T-cell (primary cell): Measurements from ENCODE around the gene LPAR5. TPM values are rescaled to one million over a fixed set of nuclear protein-coding genes. Genes with fewer than 3 reads are reported as not detected.

Source experiments
- ATAC-seq, 4 experiments: fragments of 200-7000 bp in 3 of 4; fragments of 150-1000 bp in 1 of 4; cut with Tn5 transposase; replicated peaks in 1 of 4; 1 replicate in 3 of 4; 2 replicates in 1 of 4; pipeline ENCODE4 v1.10.0; 2021; ENCODE audit warnings: moderate library complexity in 3 of 4, mild to moderate bottlenecking in 2 of 4, moderate number of reproducible peaks in 1 of 4
- CTCF ChIA-PET, 2 donors: fragments of 300-600 bp; sonication (Branson Sonifier 250); formaldehyde crosslinking; loops; one replicate each; lab custom pipeline; 2022; ENCODE audit warnings: antibody characterized with exemption in 2 of 2; lab: Charles Lee
- POLR2A ChIA-PET, 2 donors: fragments of 300-600 bp; sonication (Branson Sonifier 250); formaldehyde crosslinking; loops; one replicate each; lab custom pipeline; 2022; ENCODE audit warnings: antibody characterized with exemption in 2 of 2; lab: Charles Lee
- DNase-seq, 35 experiments: peaks; one replicate each; pipeline versions ENCODE4 v3.0.0 to v3.0.0-alpha.2; 2013 to 2023
- H3K27ac ChIP-seq: one replicate; pipeline ENCODE4 v1.5.1; 2013; ENCODE audit warnings: low read length
- H3K27me3 ChIP-seq, 2 experiments: replicated peaks in 1 of 2; 1 replicate in 1 of 2; 2 replicates in 1 of 2; pipeline versions ENCODE4 v1.6.1 to v1.7.0; 2013; ENCODE audit warnings: low read length in 1 of 2, mixed read lengths in 1 of 2; ENCODE audit not compliant: control insufficient read depth in 2 of 2, insufficient read depth in 2 of 2; ENCODE audit errors: extremely low read depth in 1 of 2
- H3K36me3 ChIP-seq, 2 donors: 1 replicate in 1 of 2; 2 replicates in 1 of 2; pipeline versions ENCODE4 v1.6.1 to v1.7.0; 2013; ENCODE audit warnings: low read length in 1 of 2; ENCODE audit not compliant: control insufficient read depth in 2 of 2, insufficient read depth in 1 of 2; ENCODE audit errors: extremely low read depth in 1 of 2
- H3K4me1 ChIP-seq, 2 experiments: 1 replicate in 1 of 2; 2 replicates in 1 of 2; pipeline versions ENCODE4 v1.6.1 to v1.7.0; 2013; ENCODE audit warnings: low read length in 2 of 2, mixed read lengths in 1 of 2; ENCODE audit not compliant: insufficient read depth in 2 of 2, control insufficient read depth in 1 of 2; ENCODE audit errors: extremely low read depth in 1 of 2
- H3K4me3 ChIP-seq, 2 donors: 1 replicate in 1 of 2; 2 replicates in 1 of 2; pipeline versions ENCODE4 v1.5.1 to v1.7.0; 2013; ENCODE audit warnings: mild to moderate bottlenecking in 2 of 2, low read length in 1 of 2, moderate library complexity in 1 of 2; ENCODE audit not compliant: control insufficient read depth in 1 of 2; ENCODE audit errors: extremely low read depth in 1 of 2
- H3K9me3 ChIP-seq: 2 replicates; pipeline ENCODE4 v1.7.0; 2013
- H3K27ac Mint-ChIP-seq, 2 donors: one replicate each; pipeline ENCODE4 v1.8.0; 2020 to 2021; ENCODE audit warnings: mild to moderate bottlenecking in 2 of 2, mixed read lengths in 2 of 2
- H3K27me3 Mint-ChIP-seq, 2 donors: one replicate each; pipeline ENCODE4 v1.8.0; 2021 to 2022; ENCODE audit warnings: mixed read lengths in 2 of 2
- H3K36me3 Mint-ChIP-seq: one replicate; pipeline ENCODE4 v1.8.0; 2021; ENCODE audit warnings: mixed read lengths
- H3K4me1 Mint-ChIP-seq, 3 donors: one replicate each; pipeline ENCODE4 v1.8.0; 2020 to 2022; ENCODE audit warnings: mixed read lengths in 3 of 3, mild to moderate bottlenecking in 1 of 3
- H3K4me3 Mint-ChIP-seq, 3 donors: one replicate each; pipeline ENCODE4 v1.8.0; 2020 to 2022; ENCODE audit warnings: mild to moderate bottlenecking in 3 of 3, mixed read lengths in 3 of 3, moderate library complexity in 3 of 3
- H3K9me3 Mint-ChIP-seq, 3 donors: one replicate each; pipeline ENCODE4 v1.8.0; 2020 to 2022; ENCODE audit warnings: mixed read lengths in 3 of 3
- WGBS: methylation state at CpG from one replicate; pipeline ENCODE4 v1.1.5; 2013; ENCODE audit warnings: missing lambda C conversion rate; ENCODE audit not compliant: insufficient coverage; 5-methylcytosine and 5-hydroxymethylcytosine counted together
- total RNA-seq, 35 experiments: library from RNA in 6 of 35; stranded (reverse) in 6 of 35; fragments of 120-200 nt in 1 of 35; gene quantifications; one replicate each; pipeline versions ENCODE4 v1.2.1 to v1.2.4 and lab custom pipeline; 2013 to 2026

Gene LPAR5
- 10 to 100 TPM in 4 of 5 donors, 1 to 10 TPM in 1; 5.8 to 16.0 (median 14.9) TPM for total RNA-seq
- total RNA-seq (2013), result 9.2 TPM
- total RNA-seq (lab: John Stamatoyannopoulos, UW), result 0.76 to 18.1 (median 5.5) reads per million in 29 experiments

- 68% methylated on average over 14 of the region's 18 CpGs for WGBS
- H3K4me1 Mint-ChIP-seq, result peaks cover 45 to 54% (median 47%) of the 10 kb centered on the region in 3 donors
Observed at GRCh38 chr12:6635856-6636531, at the start of gene LPAR5. Gene LPAR5, minus strand, starts transcription at chr12:6635959. Its CDS starts 14,711 bp downstream, at chr12:6621248.

GRCh38 chr12:6684609-6685008, 48.9 kb upstream of the LPAR5 start:
- WGBS, result 20% methylated on average over 1 of the region's 6 CpGs
- peaks cover 5 to 21% of the 10 kb centered on the region in 2 donors for H3K36me3 ChIP-seq

More at GRCh38 chr12:6635856-6636531, at the start of gene LPAR5:
- Mint-ChIP-seq H3K27ac (peak within 1 kb of the TSS; percentile 84 to 88), H3K9me3 (no peaks in the 10 kb centered on the region), H3K36me3 (no peaks in the 10 kb centered on the region), H3K4me3 (peak within 1 kb of the TSS; percentile 72 to 80 (median 74)), H3K27me3 (no peaks in the 10 kb centered on the region)
- ChIA-PET CTCF (interaction anchor here (1.0 to 1.6 kb wide), 2 partner anchors 13 to 22 kb away, joined by 3 to 5 read pairs; no protein-coding TSS in a partner anchor), POLR2A (interaction anchor here in 1 of 2 donors (0.5 to 0.6 kb wide), 2 partner anchors 17 to 53 kb away, joined by 3 to 5 read pairs; partner anchors contain the start of gene ZNF384)
- Histone ChIP-seq H3K9me3 (no peaks in the 10 kb centered on the region), H3K4me3 (peak within 1 kb of the TSS; percentile 45 to 52), H3K4me1 (peaks cover 29 to 55% of the 10 kb centered on the region in 2 experiments), H3K27ac (peak within 1 kb of the TSS; percentile 74), H3K27me3 (peaks cover 0 to 3% of the 10 kb centered on the region in 2 experiments), H3K36me3 (no peaks in the 10 kb centered on the region)
- DNase-seq, result peak in 5 of 35 experiments; percentile 29 to 49 (median 36)
- peak; percentile 51 to 67 (median 65) for ATAC-seq

GRCh38 chr12:6676962-6677361, 41.2 kb upstream of the LPAR5 start:
- no peaks in the 10 kb centered on the region for H3K27me3 Mint-ChIP-seq
- no peaks in the 10 kb centered on the region for H3K9me3 Mint-ChIP-seq
- H3K4me3 Mint-ChIP-seq, result no peak overlapping the region
- H3K27me3 ChIP-seq, result no peaks in the 10 kb centered on the region
- H3K4me1 Mint-ChIP-seq, result peaks cover 0 to 9% (median 4%) of the 10 kb centered on the region in 3 donors
- no peaks in the 10 kb centered on the region for H3K4me1 ChIP-seq
- no peak overlapping the region for H3K4me3 ChIP-seq
- H3K9me3 ChIP-seq, result no peaks in the 10 kb centered on the region
- ChIA-PET POLR2A (no interaction called here), CTCF (no interaction called here)
- H3K27ac Mint-ChIP-seq, result no peak overlapping the region
- H3K27ac ChIP-seq, result no peak overlapping the region
- DNase-seq (no peak), ATAC-seq (no peak)
- 98% methylated on average over 5 of the region's 5 CpGs for WGBS
- H3K36me3 ChIP-seq, result peaks cover 14 to 86% of the 10 kb centered on the region in 2 donors
- H3K36me3 Mint-ChIP-seq, result peaks cover 72% of the 10 kb centered on the region

More at GRCh38 chr12:6684609-6685008, 48.9 kb upstream of the LPAR5 start:
- Histone ChIP-seq H3K27ac (no peak overlapping the region), H3K4me1 (peaks cover 12 to 25% of the 10 kb centered on the region in 2 experiments), H3K27me3 (no peaks in the 10 kb centered on the region), H3K4me3 (no peak overlapping the region), H3K9me3 (no peaks in the 10 kb centered on the region)
- H3K27ac Mint-ChIP-seq, result peak overlapping the region in 1 of 2 donors; percentile 1
- H3K4me1 Mint-ChIP-seq, result peaks cover 55 to 62% (median 59%) of the 10 kb centered on the region in 3 donors
- POLR2A ChIA-PET, result interaction anchor here in 1 of 2 donors (0.5 kb wide), 2 partner anchors 57 kb away, joined by 3 to 5 read pairs; no protein-coding TSS in a partner anchor
- DNase-seq (peak in 24 of 35 experiments; percentile 10 to 73 (median 32)), ATAC-seq (no peak)
- no peaks in the 10 kb centered on the region for H3K27me3 Mint-ChIP-seq
- H3K9me3 Mint-ChIP-seq, result no peaks in the 10 kb centered on the region
- CTCF ChIA-PET, result interaction anchor here (0.5 to 1.5 kb wide), 9 partner anchors 10 to 144 kb away, joined by 3 to 12 read pairs (median 3); partner anchors contain the start of gene P3H3 (in 1 of the 2)
- peaks cover 15% of the 10 kb centered on the region for H3K36me3 Mint-ChIP-seq
- no peak overlapping the region for H3K4me3 Mint-ChIP-seq

GRCh38 chr12:6672143-6672542, 36.4 kb upstream of the LPAR5 start:
- H3K4me1 ChIP-seq, result no peaks in the 10 kb centered on the region
- Mint-ChIP-seq H3K36me3 (peaks cover 78% of the 10 kb centered on the region), H3K4me1 (no peaks in the 10 kb centered on the region), H3K4me3 (no peak overlapping the region), H3K27ac (no peak overlapping the region), H3K9me3 (no peaks in the 10 kb centered on the region), H3K27me3 (no peaks in the 10 kb centered on the region)
- POLR2A ChIA-PET, result interaction anchor here in 1 of 2 donors (0.5 kb wide), 1 partner anchor 109 kb away, joined by 4 read pairs; no protein-coding TSS in a partner anchor
- no peak overlapping the region for H3K4me3 ChIP-seq
- peaks cover 27 to 97% of the 10 kb centered on the region in 2 donors for H3K36me3 ChIP-seq
- DNase-seq (no peak), ATAC-seq (no peak)
- WGBS, result 93% methylated on average over 7 of the region's 18 CpGs
- H3K9me3 ChIP-seq, result no peaks in the 10 kb centered on the region
- no peak overlapping the region for H3K27ac ChIP-seq
- CTCF ChIA-PET, result no interaction called here
- no peaks in the 10 kb centered on the region for H3K27me3 ChIP-seq

GRCh38 chr12:6667559-6668210, 31.9 kb upstream of the LPAR5 start:
- H3K36me3 ChIP-seq, result peaks cover 27 to 60% of the 10 kb centered on the region in 2 donors
- Mint-ChIP-seq H3K36me3 (peaks cover 50% of the 10 kb centered on the region), H3K27ac (no peak overlapping the region), H3K4me1 (peaks cover 10 to 18% (median 16%) of the 10 kb centered on the region in 3 donors), H3K4me3 (no peak overlapping the region), H3K9me3 (peaks cover 0 to 2% (median 0%) of the 10 kb centered on the region in 3 donors), H3K27me3 (no peaks in the 10 kb centered on the region)
- CTCF ChIA-PET, result interaction anchor here in 1 of 2 donors (0.6 to 1.1 kb wide), 2 partner anchors 11 to 17 kb away, joined by 3 read pairs; no protein-coding TSS in a partner anchor
- POLR2A ChIA-PET, result interaction anchor here (0.6 kb wide), 2 partner anchors 32 to 153 kb away, joined by 3 read pairs; no protein-coding TSS in a partner anchor
- DNase-seq, result no peak
- H3K27me3 ChIP-seq, result no peaks in the 10 kb centered on the region
- WGBS, result 100% methylated on average over 2 of the region's 8 CpGs
- H3K9me3 ChIP-seq, result no peaks in the 10 kb centered on the region
- peaks cover 0 to 5% of the 10 kb centered on the region in 2 experiments for H3K4me1 ChIP-seq
- no peak overlapping the region for H3K27ac ChIP-seq
- H3K4me3 ChIP-seq, result no peak overlapping the region
- ATAC-seq, result no peak

GRCh38 chr12:6666211-6666610, 30.5 kb upstream of the LPAR5 start:
- DNase-seq (no peak), ATAC-seq (no peak)
- peaks cover 10 to 16% of the 10 kb centered on the region in 2 experiments for H3K4me1 ChIP-seq
- Mint-ChIP-seq H3K9me3 (peaks cover 0 to 2% (median 0%) of the 10 kb centered on the region in 3 donors), H3K27ac (no peak overlapping the region), H3K4me3 (no peak overlapping the region), H3K27me3 (no peaks in the 10 kb centered on the region), H3K4me1 (peaks cover 21 to 29% (median 25%) of the 10 kb centered on the region in 3 donors), H3K36me3 (peaks cover 35% of the 10 kb centered on the region)
- H3K27ac ChIP-seq, result no peak overlapping the region
- WGBS, result no CpG with 5 or more reads among the region's 2 CpGs
- H3K27me3 ChIP-seq, result no peaks in the 10 kb centered on the region
- peaks cover 19 to 45% of the 10 kb centered on the region in 2 donors for H3K36me3 ChIP-seq
- H3K9me3 ChIP-seq, result no peaks in the 10 kb centered on the region
- no peak overlapping the region for H3K4me3 ChIP-seq
- CTCF ChIA-PET, result no interaction called here
- POLR2A ChIA-PET, result no interaction called here
